GM19238 (cell line): ENCODE measurements around the gene VAT1.
"Not testable (repeated sequence)": the region's sequence is repeated elsewhere in the genome, so short reads cannot be mapped to it uniquely, and the experiment has no call there.

ENCODE experiments used
- DNase-seq: peaks from one replicate; pipeline ENCODE4 v3.0.0; 2011; ENCODE audit warnings: low spot score; ENCODE audit not compliant: insufficient read length

VAT1 gene

GRCh38 chr17:43021741-43022512 is at the start of gene VAT1:
TSS of gene VAT1 (minus strand) at chr17:43022385. CDS start at chr17:43022322, 63 bp downstream.
- DNase-seq = peak; percentile 77

- DNase-seq = no peak
Observed at GRCh38 chr17:43070872-43071271, 48.7 kb upstream of the VAT1 start.

- no peak for DNase-seq
Observed at GRCh38 chr17:43070257-43070656, 48.1 kb upstream of the VAT1 start.

GRCh38 chr17:43069368-43069898 is 47.2 kb upstream of the VAT1 start:
- no peak for DNase-seq

- no peak for DNase-seq
Observed at GRCh38 chr17:43068570-43069367, 46.6 kb upstream of the VAT1 start.

- DNase-seq = no peak
Observed at GRCh38 chr17:43062984-43063638, 40.9 kb upstream of the VAT1 start.

- DNase-seq = no peak
Observed at GRCh38 chr17:43056051-43056450, 33.9 kb upstream of the VAT1 start.

GRCh38 chr17:43053008-43053407 is 30.8 kb upstream of the VAT1 start:
- DNase-seq = not testable (repeated sequence)

- no peak for DNase-seq
Observed at GRCh38 chr17:43051969-43052368, 29.8 kb upstream of the VAT1 start.

- no peak for DNase-seq
Observed at GRCh38 chr17:43044024-43044423, 21.8 kb upstream of the VAT1 start.

GRCh38 chr17:43043307-43043706 is 21.1 kb upstream of the VAT1 start:
- DNase-seq = no peak

GRCh38 chr17:43042025-43042628 is 19.9 kb upstream of the VAT1 start:
- no peak for DNase-seq

- DNase-seq = no peak
Observed at GRCh38 chr17:43040655-43041054, 18.5 kb upstream of the VAT1 start.

- no peak for DNase-seq
Observed at GRCh38 chr17:43039646-43040045, 17.5 kb upstream of the VAT1 start.

GRCh38 chr17:43034894-43035293 is 12.7 kb upstream of the VAT1 start:
- DNase-seq = no peak

GRCh38 chr17:43033948-43034881 is 12.0 kb upstream of the VAT1 start:
- DNase-seq = no peak

- DNase-seq = no peak
Observed at GRCh38 chr17:43031666-43032065, 9.5 kb upstream of the VAT1 start.

- DNase-seq = no peak
Observed at GRCh38 chr17:43030137-43030767, 8.1 kb upstream of the VAT1 start.

GRCh38 chr17:43028221-43028861 is 6.2 kb upstream of the VAT1 start:
- no peak for DNase-seq
